Measurements from ENCODE around the gene GNAT1.
"Not testable (repeated sequence)": the region's sequence is repeated elsewhere in the genome, so short reads cannot be mapped to it uniquely, and the experiment has no call there.

GRCh38 chr3:50228184-50228763 lies 36.9 kb downstream of the GNAT1 start:
- not testable (repeated sequence) for TF ChIP-seq CTCF, POLR2A (IDR thresholded peaks at IDR 0.05)
